HEK293 (cell line): ENCODE results near the gene CEBPA.

Source experiments
- CTCF ChIP-seq: fragments of 450-650 bp; formaldehyde crosslinking; IDR thresholded peaks from 2 replicates; pipeline ENCODE4 v1.5.1; 2016; ENCODE audit warnings: missing biosample characterization, missing genetic modification characterization
- ELK4 ChIP-seq: IDR thresholded peaks from 2 replicates; pipeline ENCODE4 v1.6.1; 2011; ENCODE audit warnings: mild to moderate bottlenecking, low read depth, low read length, borderline replicate concordance
- HIC1 ChIP-seq: fragments of 450-650 bp; formaldehyde crosslinking; IDR thresholded peaks from 2 replicates; pipeline ENCODE4 v1.5.1; 2016; ENCODE audit warnings: missing biosample characterization, missing genetic modification characterization
- KLF9 ChIP-seq: fragments of 450-650 bp; formaldehyde crosslinking; IDR thresholded peaks from 2 replicates; pipeline ENCODE4 v1.5.1; 2016; ENCODE audit warnings: missing biosample characterization, missing genetic modification characterization, low read depth
- MEIS1 ChIP-seq: sonication (generic); formaldehyde crosslinking; IDR thresholded peaks from 2 replicates; pipeline ENCODE4 v1.8.1; 2022; ENCODE audit warnings: missing genetic modification reagents, mild to moderate bottlenecking, borderline replicate concordance
- OSR2 ChIP-seq: fragments of 450-650 bp; formaldehyde crosslinking; IDR thresholded peaks from 2 replicates; pipeline ENCODE4 v1.5.1; 2016; ENCODE audit warnings: missing biosample characterization, missing genetic modification characterization
- PRDM4 ChIP-seq: fragments of 450-650 bp; formaldehyde crosslinking; IDR thresholded peaks from 2 replicates; pipeline ENCODE4 v1.5.1; 2017; ENCODE audit warnings: missing biosample characterization, missing genetic modification characterization
- REPIN1 ChIP-seq: fragments of 450-650 bp; formaldehyde crosslinking; IDR thresholded peaks from 2 replicates; pipeline ENCODE4 v1.5.1; 2017; ENCODE audit warnings: missing biosample characterization, missing genetic modification characterization, low read depth
- SALL2 ChIP-seq: fragments of 450-650 bp; formaldehyde crosslinking; IDR thresholded peaks from 2 replicates; pipeline ENCODE4 v1.5.0; 2017; ENCODE audit warnings: missing biosample characterization, mild to moderate bottlenecking, missing genetic modification characterization, borderline replicate concordance
- SP2 ChIP-seq: fragments of 450-650 bp; formaldehyde crosslinking; IDR thresholded peaks from 2 replicates; pipeline ENCODE4 v1.5.1; 2016; ENCODE audit warnings: missing biosample characterization, missing genetic modification characterization
- ZBTB17 ChIP-seq: fragments of 450-650 bp; formaldehyde crosslinking; IDR thresholded peaks from 2 replicates; pipeline ENCODE4 v1.5.1; 2016; ENCODE audit warnings: missing biosample characterization, missing genetic modification characterization
- ZBTB48 ChIP-seq: fragments of 450-650 bp; formaldehyde crosslinking; IDR thresholded peaks from 2 replicates; pipeline ENCODE4 v1.5.1; 2016; ENCODE audit warnings: missing biosample characterization, missing genetic modification characterization
- ZFP3 ChIP-seq: fragments of 450-650 bp; formaldehyde crosslinking; IDR thresholded peaks from 2 replicates; pipeline ENCODE4 v1.5.1; 2016; ENCODE audit warnings: low read depth, missing biosample characterization, missing genetic modification characterization
- ZNF112 ChIP-seq: fragments of 450-650 bp; formaldehyde crosslinking; IDR thresholded peaks from 2 replicates; pipeline ENCODE4 v1.5.0; 2017; ENCODE audit warnings: missing biosample characterization, missing genetic modification characterization
- ZNF114 ChIP-seq: fragments of 450-650 bp; formaldehyde crosslinking; IDR thresholded peaks from 2 replicates; pipeline ENCODE4 v1.5.0; 2017; ENCODE audit warnings: missing biosample characterization, missing genetic modification characterization
- ZNF184 ChIP-seq: fragments of 450-650 bp; IDR thresholded peaks from 2 replicates; pipeline ENCODE4 v1.5.1; 2018; ENCODE audit warnings: missing biosample characterization, mild to moderate bottlenecking, missing genetic modification characterization
- ZNF214 ChIP-seq: fragments of 450-650 bp; formaldehyde crosslinking; IDR thresholded peaks from 2 replicates; pipeline ENCODE4 v1.5.1; 2017; ENCODE audit warnings: missing biosample characterization, mild to moderate bottlenecking, missing genetic modification characterization, borderline replicate concordance
- ZNF26 ChIP-seq: fragments of 450-650 bp; formaldehyde crosslinking; IDR thresholded peaks from 2 replicates; pipeline ENCODE4 v1.5.1; 2016; ENCODE audit warnings: missing biosample characterization, missing genetic modification characterization
- ZNF350 ChIP-seq: fragments of 450-650 bp; formaldehyde crosslinking; IDR thresholded peaks from 2 replicates; pipeline ENCODE4 v1.5.0; 2017; ENCODE audit warnings: missing biosample characterization, mild to moderate bottlenecking, missing genetic modification characterization
- ZNF416 ChIP-seq: fragments of 450-650 bp; formaldehyde crosslinking; IDR thresholded peaks from 2 replicates; pipeline ENCODE4 v1.5.1; 2016; ENCODE audit warnings: missing biosample characterization, missing genetic modification characterization
- ZNF501 ChIP-seq: fragments of 450-650 bp; formaldehyde crosslinking; IDR thresholded peaks from 2 replicates; pipeline ENCODE4 v1.5.1; 2016; ENCODE audit warnings: missing biosample characterization, missing genetic modification characterization
- ZNF544 ChIP-seq: fragments of 450-650 bp; formaldehyde crosslinking; IDR thresholded peaks from 2 replicates; pipeline ENCODE4 v1.5.0; 2017; ENCODE audit warnings: missing biosample characterization, missing genetic modification characterization
- ZNF558 ChIP-seq: fragments of 450-650 bp; formaldehyde crosslinking; IDR thresholded peaks from 2 replicates; pipeline ENCODE4 v1.5.1; 2016; ENCODE audit warnings: missing biosample characterization, missing genetic modification characterization
- ZNF692 ChIP-seq: fragments of 450-650 bp; formaldehyde crosslinking; IDR thresholded peaks from 2 replicates; pipeline ENCODE4 v1.5.1; 2016; ENCODE audit warnings: missing biosample characterization, missing genetic modification characterization
- ZNF707 ChIP-seq: fragments of 450-650 bp; formaldehyde crosslinking; IDR thresholded peaks from 2 replicates; pipeline ENCODE4 v1.5.1; 2016; ENCODE audit warnings: missing biosample characterization, missing genetic modification characterization
- ZNF830 ChIP-seq: fragments of 450-650 bp; IDR thresholded peaks from 2 replicates; pipeline ENCODE4 v1.5.0; 2018; ENCODE audit warnings: missing biosample characterization, missing genetic modification characterization, low read depth, mild to moderate bottlenecking, moderate library complexity
- ZNF837 ChIP-seq: fragments of 450-650 bp; formaldehyde crosslinking; IDR thresholded peaks from 2 replicates; pipeline ENCODE4 v1.5.1; 2016; ENCODE audit warnings: missing biosample characterization, missing genetic modification characterization
- ZSCAN18 ChIP-seq: fragments of 450-650 bp; formaldehyde crosslinking; IDR thresholded peaks from 2 replicates; pipeline ENCODE4 v1.5.1; 2016; ENCODE audit warnings: missing biosample characterization, missing genetic modification characterization

The CEBPA gene

GRCh38 chr19:33292595-33293254 is 9.6 kb downstream of the CEBPA start (continued):
- no peak for TF ChIP-seq SALL2 (tag by site-specific recombination)
- no peak for TF ChIP-seq ZNF114 (tag by site-specific recombination)
- no peak for TF ChIP-seq ZNF214 (tag by site-specific recombination)
- no peak for TF ChIP-seq REPIN1 (tag by site-specific recombination)
- no peak for TF ChIP-seq OSR2 (tag by site-specific recombination)
- no peak for TF ChIP-seq ZNF26 (tag by site-specific recombination)
- TF ChIP-seq KLF9 (tag by site-specific recombination) = peak; percentile 33; the same call in 1 of the 2 replicates
- no peak for TF ChIP-seq ZNF350
- no peak for TF ChIP-seq ZNF544
- TF ChIP-seq ZNF558 = no peak
- no peak for TF ChIP-seq ZNF416 (tag by site-specific recombination)
- TF ChIP-seq ZSCAN18 = no peak
- no peak for TF ChIP-seq CTCF (tag by site-specific recombination)
- peak; percentile 23; the same call in 1 of the 2 replicates for TF ChIP-seq ZNF501 (tag by site-specific recombination)
- no peak for TF ChIP-seq ZNF837 (tag by site-specific recombination)
- 0 out of 2 replicates have a peak, but pooled peaks have one; percentile 60 for TF ChIP-seq HIC1 (tag by site-specific recombination)
- TF ChIP-seq ZNF112 (tag by site-specific recombination) = no peak
- TF ChIP-seq ZFP3 (tag by site-specific recombination) = no peak
- no peak for TF ChIP-seq ZNF830 (tag by site-specific recombination)
- no peak for TF ChIP-seq PRDM4 (tag by site-specific recombination)
- no peak for TF ChIP-seq ZNF184 (tag by site-specific recombination)
- no peak for TF ChIP-seq ZBTB17 (tag by site-specific recombination)
- peak; percentile 11; the same call in 1 of the 2 replicates for TF ChIP-seq ZNF692 (tag by site-specific recombination)
- TF ChIP-seq ZNF707 = no peak
- peak; percentile 56 for TF ChIP-seq SP2 (tag by site-specific recombination)
- TF ChIP-seq ELK4 = no peak
- TF ChIP-seq MEIS1 (CRISPR knock-in tag) = no peak
- peak; percentile 55 for TF ChIP-seq ZBTB48
